ENCODE results near the gene TNKS1BP1.

Gene TNKS1BP1

DNA sequence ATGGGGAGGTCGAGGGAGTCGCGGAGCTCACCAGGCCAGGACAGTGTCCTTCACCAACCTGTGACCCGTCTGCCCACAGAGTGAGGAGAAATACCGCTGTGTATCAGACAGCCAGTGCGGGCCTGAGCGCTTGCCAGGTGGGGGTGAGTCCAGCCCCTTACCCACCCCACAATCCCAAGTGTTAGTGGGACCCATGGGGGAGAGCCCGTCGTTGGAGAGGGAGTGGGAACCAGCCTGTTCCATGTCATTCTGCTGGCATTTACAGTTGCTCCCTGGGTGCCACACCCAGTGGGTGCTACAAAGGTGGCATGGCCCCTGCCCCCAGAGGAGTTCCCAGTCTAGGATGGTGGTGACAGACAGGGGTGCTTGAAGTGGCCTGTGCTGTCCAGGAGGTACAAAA, 22.6 kb upstream of the TNKS1BP1 start:
- no peak overlapping the region for H3K4me2 ChIP-seq (ENCODE audit: low read length)
- H3F3A ChIP-seq (ENCODE audit: insufficient read depth, low read length), result no peaks in the 10 kb centered on the region
- H4K20me1 ChIP-seq (ENCODE audit: insufficient read depth, low read length), result no peaks in the 10 kb centered on the region
- no peaks in the 10 kb centered on the region for H3K79me2 ChIP-seq (ENCODE audit: insufficient read depth, low read length)
- no peak for TF ChIP-seq EZH2 (IDR thresholded peaks at IDR 0.05; ENCODE audit: borderline replicate concordance, low read length)
- TF ChIP-seq, protein P1, sequence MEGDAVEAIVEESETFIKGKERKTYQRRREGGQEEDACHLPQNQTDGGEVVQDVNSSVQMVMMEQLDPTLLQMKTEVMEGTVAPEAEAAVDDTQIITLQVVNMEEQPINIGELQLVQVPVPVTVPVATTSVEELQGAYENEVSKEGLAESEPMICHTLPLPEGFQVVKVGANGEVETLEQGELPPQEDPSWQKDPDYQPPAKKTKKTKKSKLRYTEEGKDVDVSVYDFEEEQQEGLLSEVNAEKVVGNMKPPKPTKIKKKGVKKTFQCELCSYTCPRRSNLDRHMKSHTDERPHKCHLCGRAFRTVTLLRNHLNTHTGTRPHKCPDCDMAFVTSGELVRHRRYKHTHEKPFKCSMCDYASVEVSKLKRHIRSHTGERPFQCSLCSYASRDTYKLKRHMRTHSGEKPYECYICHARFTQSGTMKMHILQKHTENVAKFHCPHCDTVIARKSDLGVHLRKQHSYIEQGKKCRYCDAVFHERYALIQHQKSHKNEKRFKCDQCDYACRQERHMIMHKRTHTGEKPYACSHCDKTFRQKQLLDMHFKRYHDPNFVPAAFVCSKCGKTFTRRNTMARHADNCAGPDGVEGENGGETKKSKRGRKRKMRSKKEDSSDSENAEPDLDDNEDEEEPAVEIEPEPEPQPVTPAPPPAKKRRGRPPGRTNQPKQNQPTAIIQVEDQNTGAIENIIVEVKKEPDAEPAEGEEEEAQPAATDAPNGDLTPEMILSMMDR (IDR thresholded peaks at IDR 0.05; ENCODE audit: low read length), result no peak
- no peaks in the 10 kb centered on the region; the same call in 1 of the 2 replicates for H3K27me3 ChIP-seq (ENCODE audit: insufficient read depth, low read length)
- no peak overlapping the region for H3K4me3 ChIP-seq (ENCODE audit: low read depth, low read length, poor library complexity, severe bottlenecking)
- H3K27ac ChIP-seq (ENCODE audit: low read depth, low read length, poor library complexity, severe bottlenecking), result no peak overlapping the region
- no peaks in the 10 kb centered on the region for H3K4me1 ChIP-seq (ENCODE audit: insufficient read depth, low read length, severe bottlenecking)
- peaks cover 5% of the 10 kb centered on the region; the same call in 1 of the 2 replicates for H3K9me3 ChIP-seq (ENCODE audit: low read length)
- no peaks in the 10 kb centered on the region for H3K36me3 ChIP-seq (ENCODE audit: insufficient read depth, low read length)
- no peak overlapping the region for H2AFZ ChIP-seq (ENCODE audit: low read length)
- no peaks in the 10 kb centered on the region for H3K9me2 ChIP-seq (ENCODE audit: low read depth, low read length)
- no peak overlapping the region for H3K9ac ChIP-seq (ENCODE audit: low read length)

DNA sequence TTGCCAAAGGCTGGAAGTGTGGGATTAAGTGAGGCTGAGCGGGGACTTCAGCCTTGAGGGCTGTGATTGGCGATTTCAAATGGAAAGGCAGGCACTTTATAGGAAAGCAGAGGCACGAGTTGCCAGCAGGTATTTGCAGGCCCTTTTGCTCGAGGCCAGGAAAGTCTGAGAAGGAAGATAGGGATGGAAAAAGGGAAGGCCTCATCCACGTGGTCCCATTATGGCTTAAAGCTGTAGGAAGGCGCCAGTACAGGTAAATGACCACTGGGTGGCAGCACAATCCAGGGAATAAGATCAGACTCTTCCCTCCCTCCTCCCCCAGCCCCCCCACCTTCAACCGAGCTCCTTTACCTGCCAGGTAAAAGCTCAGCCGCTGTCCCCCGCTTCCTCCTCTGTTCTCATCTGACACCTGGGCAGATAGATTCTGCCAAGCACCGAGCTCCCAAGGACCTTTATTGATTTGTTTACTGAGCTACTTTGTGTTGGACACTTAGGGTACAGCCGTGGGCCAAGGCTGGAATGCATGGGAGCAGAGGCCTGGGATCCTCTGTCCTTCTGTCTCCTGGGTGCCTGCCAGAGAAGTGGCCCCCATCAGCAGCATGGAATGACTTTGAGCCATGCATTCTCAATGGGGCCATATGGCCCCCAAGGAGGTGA, 20.9 kb upstream of the TNKS1BP1 start:
- no peaks in the 10 kb centered on the region for H3F3A ChIP-seq (ENCODE audit: insufficient read depth, low read length)
- no peak overlapping the region for H3K4me2 ChIP-seq (ENCODE audit: low read length)
- H3K4me1 ChIP-seq (ENCODE audit: insufficient read depth, low read length, severe bottlenecking), result no peaks in the 10 kb centered on the region
- H3K27ac ChIP-seq (ENCODE audit: low read depth, low read length, poor library complexity, severe bottlenecking), result no peak overlapping the region
- H3K36me3 ChIP-seq (ENCODE audit: insufficient read depth, low read length), result no peaks in the 10 kb centered on the region
- H3K9ac ChIP-seq (ENCODE audit: low read length), result no peak overlapping the region
- H3K27me3 ChIP-seq (ENCODE audit: insufficient read depth, low read length), result no peaks in the 10 kb centered on the region
- TF ChIP-seq EZH2 (IDR thresholded peaks at IDR 0.05; ENCODE audit: borderline replicate concordance, low read length), result no peak
- TF ChIP-seq, protein P1 (IDR thresholded peaks at IDR 0.05; ENCODE audit: low read length), result peak; percentile 60
- H3K9me3 ChIP-seq (ENCODE audit: low read length), result no peaks in the 10 kb centered on the region
- no peaks in the 10 kb centered on the region for H3K9me2 ChIP-seq (ENCODE audit: low read depth, low read length)
- H3K4me3 ChIP-seq (ENCODE audit: low read depth, low read length, poor library complexity, severe bottlenecking), result no peak overlapping the region
- no peaks in the 10 kb centered on the region for H4K20me1 ChIP-seq (ENCODE audit: insufficient read depth, low read length)
- H3K79me2 ChIP-seq (ENCODE audit: insufficient read depth, low read length), result no peaks in the 10 kb centered on the region
- no peak overlapping the region for H2AFZ ChIP-seq (ENCODE audit: low read length)

DNA sequence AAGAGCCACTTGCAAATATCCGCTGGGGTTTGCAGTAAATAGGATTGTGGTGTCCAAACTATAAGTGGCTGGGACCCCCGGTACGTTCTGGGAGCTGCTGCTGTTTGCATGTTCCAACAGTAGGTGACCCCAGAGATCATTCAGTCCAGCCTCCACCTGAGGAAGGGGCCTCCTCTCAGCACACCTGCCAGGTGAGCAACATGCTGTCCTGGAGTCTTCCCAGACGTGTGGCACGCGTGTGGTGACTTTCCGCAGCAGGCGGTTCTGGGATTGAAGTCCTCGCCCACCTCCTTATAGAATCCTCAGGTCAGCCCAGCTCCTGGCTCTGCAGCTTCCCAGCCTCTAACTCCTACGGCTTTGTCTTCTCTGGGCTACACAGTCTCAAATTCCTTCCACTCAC, 20.1 kb upstream of the TNKS1BP1 start:
- H2AFZ ChIP-seq (ENCODE audit: low read length), result no peak overlapping the region
- H4K20me1 ChIP-seq (ENCODE audit: insufficient read depth, low read length), result no peaks in the 10 kb centered on the region
- no peaks in the 10 kb centered on the region for H3K9me2 ChIP-seq (ENCODE audit: low read depth, low read length)
- no peaks in the 10 kb centered on the region for H3K27me3 ChIP-seq (ENCODE audit: insufficient read depth, low read length)
- no peak overlapping the region for H3K4me2 ChIP-seq (ENCODE audit: low read length)
- no peaks in the 10 kb centered on the region for H3K4me1 ChIP-seq (ENCODE audit: insufficient read depth, low read length, severe bottlenecking)
- H3K36me3 ChIP-seq (ENCODE audit: insufficient read depth, low read length), result no peaks in the 10 kb centered on the region
- H3F3A ChIP-seq (ENCODE audit: insufficient read depth, low read length), result no peaks in the 10 kb centered on the region
- H3K79me2 ChIP-seq (ENCODE audit: insufficient read depth, low read length), result no peaks in the 10 kb centered on the region
- H3K27ac ChIP-seq (ENCODE audit: low read depth, low read length, poor library complexity, severe bottlenecking), result no peak overlapping the region
- no peak overlapping the region for H3K9ac ChIP-seq (ENCODE audit: low read length)
- no peaks in the 10 kb centered on the region for H3K9me3 ChIP-seq (ENCODE audit: low read length)
- no peak overlapping the region for H3K4me3 ChIP-seq (ENCODE audit: low read depth, low read length, poor library complexity, severe bottlenecking)
- TF ChIP-seq EZH2 (IDR thresholded peaks at IDR 0.05; ENCODE audit: borderline replicate concordance, low read length), result no peak
- TF ChIP-seq, protein P1 (IDR thresholded peaks at IDR 0.05; ENCODE audit: low read length), result no peak

Data from OCI-LY1 (cell line).